NOMO-1 treated with DMSO at 0.1 percent for 48 hours (cell line): Measurements from ENCODE around the gene UBE2O.
"Not testable (repeated sequence)": the region's sequence is repeated elsewhere in the genome, so short reads cannot be mapped to it uniquely, and the experiment has no call there.

ENCODE experiments used
- DNase-seq: peaks from one replicate; lab custom pipeline; 2025; ENCODE audit not compliant: unreplicated experiment; lab: John Stamatoyannopoulos, UW

Gene UBE2O

DNA sequence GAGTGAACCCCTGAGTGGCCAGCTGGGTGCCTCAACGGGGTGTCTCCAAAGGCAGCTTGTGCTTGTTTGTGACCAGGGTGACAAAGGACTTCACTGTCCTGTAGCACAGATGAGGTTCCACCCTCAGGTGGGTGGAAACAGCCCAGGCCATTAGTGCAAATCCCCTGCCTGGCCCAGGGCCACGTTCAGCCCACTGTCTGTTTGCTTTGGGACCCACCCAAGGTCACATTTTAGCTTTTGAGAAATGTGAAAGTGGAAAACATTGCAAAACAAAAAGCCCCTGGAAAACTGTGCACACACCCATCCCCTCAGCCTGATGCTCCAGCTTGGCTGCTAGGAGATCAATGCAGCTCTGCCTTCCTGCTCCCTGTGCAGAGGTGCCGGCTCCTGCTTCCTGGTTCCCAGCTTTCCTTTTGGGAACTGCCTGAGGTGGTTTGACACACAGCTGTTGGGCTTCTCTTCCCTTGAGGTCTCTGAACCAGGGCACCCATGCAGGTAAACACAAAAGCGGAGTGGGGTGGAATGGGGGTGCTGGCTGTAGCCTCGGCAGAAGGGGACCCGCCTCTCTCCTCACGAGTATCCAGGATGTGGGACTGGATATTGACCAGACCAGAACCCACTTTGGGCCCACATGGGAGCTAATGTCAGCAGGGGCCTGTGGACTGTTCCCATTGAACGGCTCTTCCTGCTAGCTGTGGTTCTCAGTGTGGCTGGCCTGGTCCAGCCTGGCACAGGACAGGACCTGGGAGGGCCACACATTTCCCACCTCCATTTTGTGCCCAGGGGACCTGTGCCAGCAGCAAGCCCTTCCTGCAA is 76.4 kb downstream of the UBE2O start:
- DNase-seq, result no peak

DNA sequence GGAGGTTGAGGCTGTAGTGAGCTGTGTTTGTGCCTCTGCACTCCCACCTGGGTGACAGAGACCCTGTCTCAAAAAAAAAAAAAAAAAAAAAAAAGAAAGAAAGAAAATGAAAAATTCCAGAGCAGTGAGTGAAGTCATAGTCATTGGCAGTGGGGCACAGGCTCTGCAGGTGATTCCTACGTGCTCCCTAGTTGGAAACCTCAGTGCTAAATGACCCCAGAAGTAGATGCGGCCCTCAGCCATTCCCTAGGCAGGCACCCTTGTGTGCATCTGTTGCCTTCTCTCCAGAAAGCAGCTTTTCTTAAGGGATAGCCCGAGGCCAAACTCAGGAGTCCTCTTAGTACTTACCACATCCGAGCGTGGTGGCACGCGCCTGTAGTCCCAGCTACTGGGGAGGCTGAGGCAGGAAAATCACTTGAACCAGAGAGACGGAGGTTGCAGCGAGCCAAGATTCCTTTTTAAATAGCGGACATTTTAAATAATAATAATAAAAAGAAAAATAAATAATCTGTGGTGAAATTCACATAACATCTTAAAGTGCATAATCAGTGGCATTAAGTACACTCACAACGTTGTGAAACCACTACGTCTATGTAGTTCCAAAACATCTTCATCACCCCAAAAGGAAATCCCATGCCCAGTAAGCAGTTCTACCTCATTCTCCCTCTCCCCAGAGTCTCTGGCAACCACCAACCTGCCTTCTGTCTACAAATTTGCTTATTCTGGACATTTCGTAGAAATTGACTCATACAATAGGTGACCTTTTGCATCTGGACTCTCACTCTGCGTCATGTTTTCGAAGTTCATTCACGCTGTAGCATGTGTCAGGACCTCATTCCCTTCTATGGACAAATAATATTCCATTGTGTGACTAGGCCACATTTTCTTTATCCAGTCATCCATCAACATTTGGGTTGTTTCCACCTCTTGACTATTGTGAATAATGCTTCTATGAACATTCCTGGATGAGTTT is 81.0 kb downstream of the UBE2O start:
- DNase-seq, result no peak

DNA sequence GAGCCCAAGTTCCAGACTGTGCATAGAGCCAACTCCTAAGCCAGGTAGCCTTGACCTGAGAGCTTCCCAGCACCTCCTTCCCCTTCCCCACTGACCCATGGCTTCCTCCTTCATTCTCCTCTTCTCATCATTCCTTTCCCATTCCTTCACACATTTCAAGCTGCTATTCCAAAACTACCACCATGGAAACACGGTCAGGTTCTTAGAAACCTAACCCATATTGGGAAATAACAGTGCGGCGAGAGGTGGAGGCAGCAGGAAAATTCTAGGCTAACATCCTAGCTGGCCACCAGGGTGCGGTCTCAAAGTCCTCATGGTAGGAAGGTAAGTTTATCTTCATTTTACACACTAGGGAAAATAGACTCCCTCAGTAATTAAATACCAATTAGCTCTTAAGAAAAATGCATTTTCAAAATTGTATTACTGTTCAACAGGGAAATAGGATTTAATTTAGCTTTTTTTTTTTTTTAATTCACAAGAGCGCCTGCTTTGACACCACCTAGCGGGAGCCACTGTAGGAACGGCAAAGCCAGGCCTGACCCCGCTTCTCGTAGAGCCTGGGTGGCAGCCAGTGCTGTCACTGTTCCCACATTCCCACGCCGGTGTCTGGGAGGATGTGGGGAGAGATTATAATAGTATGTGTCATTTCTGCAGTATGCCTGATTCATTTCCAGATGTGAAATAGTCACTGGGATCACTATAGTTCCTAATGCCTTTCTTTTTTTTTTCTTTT is 82.5 kb downstream of the UBE2O start:
- DNase-seq, result no peak

DNA sequence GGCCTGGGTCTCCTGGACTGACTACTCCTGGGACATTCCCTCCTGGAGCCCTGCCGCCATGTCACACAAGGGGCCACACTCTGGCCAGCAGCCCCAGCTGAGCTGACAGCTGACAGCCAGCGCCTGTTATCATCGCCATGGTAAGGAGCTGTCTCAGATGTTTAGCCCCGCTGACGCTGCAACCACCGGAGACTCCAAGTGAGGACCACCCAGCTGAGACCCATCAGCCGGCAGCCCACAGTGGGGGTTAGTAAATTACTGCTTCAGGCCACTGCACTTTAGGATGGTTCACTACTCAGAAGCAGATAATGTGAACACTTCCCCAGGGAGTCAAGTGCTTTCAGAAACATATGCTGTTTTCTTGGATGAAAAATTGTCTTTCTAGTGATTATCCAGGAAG is 83.1 kb downstream of the UBE2O start:
- no peak for DNase-seq

DNA sequence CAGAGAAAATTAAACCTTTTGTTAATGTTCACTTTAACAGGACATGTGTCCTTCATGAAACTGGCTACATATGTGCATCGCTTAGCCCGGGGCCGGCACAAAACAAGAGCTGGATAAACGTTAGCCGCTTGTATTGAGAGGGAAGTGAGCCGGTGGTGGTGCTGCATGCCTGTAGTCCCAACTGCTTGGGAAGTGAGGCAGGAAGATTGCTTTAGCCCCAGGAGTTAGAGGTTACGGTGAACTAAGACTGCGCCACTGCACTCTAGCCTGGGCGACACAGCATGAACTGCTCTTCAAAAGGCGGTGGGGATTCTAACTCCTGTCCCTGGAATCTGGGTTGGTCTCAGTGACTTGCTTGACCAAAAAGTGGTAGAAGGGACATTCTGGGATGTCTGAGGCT is 83.6 kb downstream of the UBE2O start:
- DNase-seq, result no peak

DNA sequence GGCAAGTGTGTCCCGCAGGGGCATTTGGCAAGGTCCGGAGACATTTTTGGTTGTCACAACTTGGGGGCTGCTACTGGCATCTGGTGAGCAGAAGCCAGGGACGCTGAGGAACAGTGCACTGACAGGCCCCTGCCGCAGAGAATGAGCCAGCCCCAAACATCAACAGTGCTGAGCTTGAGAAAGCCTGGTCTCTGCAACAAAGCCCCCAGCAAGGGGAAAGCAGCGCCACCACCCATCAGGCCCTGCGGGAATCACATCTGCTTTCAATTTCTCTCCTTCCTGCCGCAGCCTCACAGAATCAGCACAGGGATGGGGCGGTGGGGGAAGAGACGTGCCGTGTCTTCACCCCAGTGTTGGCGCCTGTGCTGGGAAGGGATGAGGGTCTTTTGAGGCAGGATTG is 84.4 kb downstream of the UBE2O start:
- DNase-seq, result no peak

DNA sequence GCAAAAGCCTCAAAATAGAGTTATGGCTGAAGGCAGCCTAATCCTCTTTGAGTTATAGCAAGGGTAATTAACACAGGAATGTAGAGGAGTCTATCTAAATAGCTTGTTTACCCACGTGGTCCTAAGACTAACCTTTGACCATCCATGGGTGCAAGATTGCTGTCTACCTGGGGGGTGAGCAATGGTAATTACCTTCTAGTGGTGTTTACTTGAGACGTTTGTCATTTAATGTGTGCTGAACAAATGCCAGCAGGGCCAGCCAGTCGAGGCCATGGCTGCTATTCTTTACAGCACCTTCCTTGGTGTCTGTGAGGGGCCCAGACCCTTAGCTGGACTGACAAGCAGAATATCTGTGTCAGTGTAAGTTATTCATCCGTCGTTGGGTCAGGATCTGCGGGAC is 85.3 kb downstream of the UBE2O start:
- no peak for DNase-seq

DNA sequence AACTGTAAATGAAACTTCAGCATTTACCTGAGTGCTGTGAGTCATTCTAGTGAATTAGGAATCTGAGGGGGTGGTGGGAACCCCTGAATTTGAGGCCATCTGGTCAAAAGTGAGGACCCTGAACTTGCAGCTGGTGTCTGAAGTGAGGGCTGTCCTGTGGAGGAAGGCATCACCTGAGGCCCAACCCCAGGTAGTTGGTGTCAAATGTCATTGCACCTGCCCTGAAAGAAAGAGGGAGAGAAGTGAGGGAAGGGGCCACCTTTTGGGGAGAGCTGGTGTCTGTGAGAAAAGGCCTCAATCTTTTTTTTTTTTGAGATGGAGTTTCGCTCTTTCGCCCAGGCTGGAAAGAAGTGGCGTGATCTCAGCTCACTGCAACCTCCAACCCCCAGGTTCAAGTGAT is 86.7 kb downstream of the UBE2O start:
- DNase-seq, result no peak

DNA sequence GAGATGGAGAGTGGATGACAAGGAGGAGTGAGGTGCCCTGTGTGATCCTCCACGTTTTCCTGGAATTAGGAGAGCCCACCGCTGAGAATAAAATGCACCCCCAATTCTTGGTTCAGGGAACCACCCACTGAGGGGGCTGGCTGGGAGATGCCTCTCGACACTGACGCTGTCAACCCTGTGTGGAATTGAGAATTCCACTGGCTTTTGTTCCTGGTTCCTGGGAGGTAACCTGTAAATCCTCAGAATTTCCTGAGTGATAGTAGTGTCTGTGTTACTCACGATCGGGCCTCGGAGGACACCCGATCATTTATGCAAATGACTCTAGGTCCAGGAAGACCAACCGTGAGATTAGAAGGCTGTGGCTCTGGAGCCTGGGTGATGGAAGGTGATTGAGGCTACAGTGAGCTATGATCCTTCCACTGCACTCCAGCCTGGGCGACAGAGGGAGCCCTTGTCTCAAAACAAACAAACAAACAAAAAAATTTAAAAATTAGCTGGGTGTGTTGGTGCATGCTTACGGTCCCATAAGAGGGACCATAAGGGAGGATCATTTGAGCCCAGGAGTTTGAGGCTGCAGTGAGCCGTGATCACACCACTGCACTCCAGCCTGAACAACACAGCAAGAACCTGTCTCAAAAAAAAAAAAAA is 87.6 kb downstream of the UBE2O start:
- no peak for DNase-seq

DNA sequence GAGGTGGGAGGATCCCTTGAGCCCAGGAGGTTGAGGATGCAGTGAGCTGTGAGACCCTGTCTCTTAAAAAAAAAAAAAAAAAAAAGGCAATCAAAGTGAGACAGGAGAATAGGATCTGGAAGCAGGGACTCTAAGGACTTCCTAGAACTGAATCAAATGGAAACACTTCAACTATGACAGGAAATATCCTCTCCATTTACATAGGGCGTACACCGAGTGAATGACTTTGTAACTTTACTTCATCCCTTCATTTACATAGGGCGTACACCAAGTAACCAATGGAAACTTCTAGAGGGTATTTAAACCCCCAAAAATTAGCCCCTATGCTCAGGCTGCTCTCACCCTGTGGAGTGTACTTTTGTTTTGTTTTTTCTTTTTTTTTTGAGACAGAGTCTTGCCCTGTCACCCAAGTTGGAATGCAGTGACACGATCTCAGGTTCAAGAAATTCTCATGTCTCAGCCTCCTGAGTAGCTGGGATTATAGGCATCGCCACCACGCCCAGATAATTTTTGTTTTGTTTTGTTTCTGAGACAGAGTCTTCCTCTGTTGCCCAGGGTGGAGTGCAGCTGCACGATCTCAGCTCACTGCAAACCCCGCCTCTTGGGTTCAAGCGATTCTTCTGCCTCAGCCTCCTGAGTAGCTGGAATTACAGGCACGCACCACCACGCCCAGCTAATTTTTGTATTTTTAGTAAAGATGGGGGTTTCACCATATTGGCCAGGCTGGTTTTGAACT is 89.7 kb downstream of the UBE2O start:
- DNase-seq, result no peak

DNA sequence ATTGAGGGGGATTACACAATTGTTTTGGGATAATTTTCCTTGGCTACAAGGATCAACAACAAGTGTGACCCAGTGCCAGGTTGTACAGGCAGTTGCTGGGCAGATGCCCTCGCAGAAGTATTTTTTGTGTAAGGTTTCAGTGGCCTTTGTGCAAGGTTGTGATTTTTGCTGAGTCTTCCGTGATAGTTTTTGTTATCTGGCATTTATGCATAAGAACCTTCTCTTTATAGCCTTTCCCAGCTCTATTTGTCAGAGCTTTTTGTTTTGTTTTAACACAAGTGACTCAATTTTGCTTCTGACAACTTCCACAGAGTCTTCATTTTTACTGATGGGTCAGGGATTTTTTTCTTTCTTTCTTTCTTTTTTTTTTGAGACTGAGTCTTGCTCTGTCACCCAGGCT is 92.5 kb downstream of the UBE2O start:
- no peak for DNase-seq

DNA sequence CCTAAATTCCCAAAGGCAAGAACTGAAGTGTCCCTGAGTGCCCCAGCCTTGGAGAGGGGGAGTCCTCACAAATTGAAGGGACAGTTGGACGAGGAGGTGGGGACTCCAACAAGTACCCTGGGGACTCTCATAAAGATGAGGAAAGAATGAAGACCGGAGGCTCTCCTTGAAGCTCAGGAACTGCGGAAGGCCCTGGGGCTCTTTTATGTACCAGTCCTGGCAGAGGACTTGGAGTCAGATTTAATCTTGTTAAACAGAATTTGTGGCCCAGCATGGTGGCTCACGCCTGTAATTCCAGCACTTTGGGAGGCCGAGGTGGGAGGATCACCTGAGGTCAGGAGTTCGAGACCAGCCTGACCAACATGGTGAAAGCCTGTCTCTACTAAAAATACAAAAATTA is 93.2 kb downstream of the UBE2O start:
- DNase-seq, result not testable (repeated sequence)

DNA sequence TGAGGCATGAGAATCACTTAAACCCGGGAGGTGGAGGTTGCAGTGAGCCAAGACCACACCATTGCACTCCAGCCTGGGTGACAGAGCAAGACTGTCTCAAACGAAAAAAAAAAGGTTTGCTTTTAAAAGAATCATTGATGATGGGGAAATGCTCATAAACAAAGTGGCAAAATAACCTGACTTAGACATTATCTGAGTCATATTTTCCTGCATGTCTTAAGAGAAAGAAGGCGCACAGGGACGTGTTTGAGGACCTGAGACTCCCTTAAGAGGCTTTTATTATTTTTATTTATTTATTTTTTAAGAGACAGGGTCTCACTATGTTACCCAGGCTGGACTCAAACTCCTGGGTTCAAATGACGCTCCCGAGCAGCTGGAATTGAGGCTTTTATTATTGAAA is 93.6 kb downstream of the UBE2O start:
- no peak for DNase-seq

DNA sequence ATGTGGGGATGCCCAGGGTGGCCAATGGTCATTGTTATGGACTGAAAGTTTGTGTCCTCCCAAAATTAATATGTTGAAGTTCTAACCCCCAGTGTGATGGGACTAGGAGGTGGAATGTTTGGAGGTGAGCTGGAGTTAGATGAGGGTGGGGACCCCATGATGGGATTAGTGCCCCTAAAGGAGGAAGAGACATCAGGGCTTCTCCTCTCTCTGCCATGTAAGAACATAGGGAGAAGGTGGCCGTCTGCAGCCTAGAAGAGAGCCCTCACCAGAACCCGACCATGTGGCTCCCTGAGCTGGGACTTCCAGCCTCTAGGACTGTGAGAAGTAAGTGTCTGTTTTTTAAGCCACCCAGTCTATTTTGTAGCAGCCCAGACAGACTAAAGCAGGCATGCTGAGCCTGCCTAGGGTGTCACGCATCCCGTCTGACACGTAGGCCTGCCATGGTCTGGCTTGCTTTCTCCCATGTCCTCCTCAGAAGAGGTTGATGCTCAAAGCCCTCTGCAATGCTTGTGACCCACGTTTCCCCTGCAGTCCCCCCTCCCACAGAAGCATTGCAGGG is 95.3 kb downstream of the UBE2O start:
- no peak for DNase-seq

DNA sequence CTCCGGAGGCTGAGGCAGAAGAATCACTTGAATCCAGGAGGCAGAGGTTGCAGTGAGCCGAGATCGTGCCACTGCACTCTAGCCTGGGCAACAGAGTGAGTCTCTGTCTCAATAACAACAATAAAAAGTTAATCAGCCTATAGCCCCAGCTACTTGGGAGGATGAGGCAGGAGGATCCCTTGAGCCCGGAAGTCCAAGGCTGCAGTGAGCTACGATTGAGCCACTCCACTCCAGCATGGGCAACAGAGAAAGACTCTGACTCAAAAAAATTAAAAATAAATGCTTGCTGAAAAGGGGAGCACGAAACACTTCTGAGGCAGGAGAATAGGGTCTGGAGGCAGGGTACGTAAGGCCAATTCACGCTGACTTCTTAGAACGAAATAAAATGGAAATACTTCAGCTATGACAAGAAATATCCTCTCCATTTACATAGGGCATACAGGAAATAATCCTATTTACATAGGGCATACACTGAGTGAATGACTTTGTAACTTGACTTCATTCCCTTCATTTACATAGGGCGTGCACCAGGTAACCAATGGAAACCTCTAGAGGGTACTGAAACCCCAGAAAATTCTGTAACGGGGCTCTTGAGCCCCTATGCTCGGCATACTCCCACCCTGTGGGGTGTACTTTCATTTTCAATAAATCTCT is 96.0 kb downstream of the UBE2O start:
- DNase-seq, result no peak

DNA sequence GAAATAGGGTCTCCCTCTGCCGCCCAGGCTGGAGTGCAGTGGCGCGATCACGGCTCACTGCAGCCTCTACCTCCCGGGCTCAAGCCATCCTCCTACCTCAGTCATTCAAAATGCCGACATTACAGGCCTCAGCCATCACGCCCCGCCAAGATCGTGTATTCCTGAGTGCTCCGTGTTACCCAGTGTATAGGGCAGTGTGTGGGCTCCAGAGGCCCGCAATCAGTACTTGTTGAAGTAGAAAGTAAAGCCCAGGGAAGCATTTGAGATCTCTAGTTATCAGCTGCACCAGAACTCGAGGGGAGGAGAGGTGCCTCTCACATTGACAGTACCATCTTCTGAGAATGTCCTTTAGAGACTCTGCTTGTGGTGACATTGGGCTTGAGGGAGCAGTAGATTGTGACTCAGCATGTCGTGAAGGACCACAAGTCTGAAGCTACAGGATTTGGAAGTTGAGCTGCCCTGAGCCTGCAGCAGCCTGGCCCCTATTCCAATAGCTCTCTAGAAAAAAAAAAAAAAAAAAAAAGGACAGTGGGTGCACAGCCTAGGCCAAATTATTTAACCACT is 98.1 kb downstream of the UBE2O start:
- peak; percentile 17 for DNase-seq

DNA sequence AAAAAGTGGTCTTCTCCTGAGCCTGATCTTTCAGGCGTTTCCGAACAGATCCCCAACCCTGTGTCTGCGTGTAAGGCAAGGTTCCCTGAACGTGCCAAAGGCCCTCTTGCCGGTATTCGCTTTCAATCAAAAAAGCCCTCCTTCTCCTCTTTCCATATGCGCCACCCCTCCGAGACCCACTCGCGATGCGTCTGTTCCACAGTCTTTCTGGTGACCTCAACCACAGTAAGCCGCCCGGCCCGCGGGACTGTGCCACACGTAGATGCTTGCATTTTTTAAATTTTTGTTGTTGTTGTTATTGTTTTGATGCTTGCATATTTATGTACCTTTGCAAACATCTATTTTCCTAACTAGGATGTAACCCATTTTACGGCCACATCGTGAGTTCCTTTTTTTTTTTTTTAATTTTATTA is 98.6 kb downstream of the UBE2O start:
- DNase-seq, result no peak

DNA sequence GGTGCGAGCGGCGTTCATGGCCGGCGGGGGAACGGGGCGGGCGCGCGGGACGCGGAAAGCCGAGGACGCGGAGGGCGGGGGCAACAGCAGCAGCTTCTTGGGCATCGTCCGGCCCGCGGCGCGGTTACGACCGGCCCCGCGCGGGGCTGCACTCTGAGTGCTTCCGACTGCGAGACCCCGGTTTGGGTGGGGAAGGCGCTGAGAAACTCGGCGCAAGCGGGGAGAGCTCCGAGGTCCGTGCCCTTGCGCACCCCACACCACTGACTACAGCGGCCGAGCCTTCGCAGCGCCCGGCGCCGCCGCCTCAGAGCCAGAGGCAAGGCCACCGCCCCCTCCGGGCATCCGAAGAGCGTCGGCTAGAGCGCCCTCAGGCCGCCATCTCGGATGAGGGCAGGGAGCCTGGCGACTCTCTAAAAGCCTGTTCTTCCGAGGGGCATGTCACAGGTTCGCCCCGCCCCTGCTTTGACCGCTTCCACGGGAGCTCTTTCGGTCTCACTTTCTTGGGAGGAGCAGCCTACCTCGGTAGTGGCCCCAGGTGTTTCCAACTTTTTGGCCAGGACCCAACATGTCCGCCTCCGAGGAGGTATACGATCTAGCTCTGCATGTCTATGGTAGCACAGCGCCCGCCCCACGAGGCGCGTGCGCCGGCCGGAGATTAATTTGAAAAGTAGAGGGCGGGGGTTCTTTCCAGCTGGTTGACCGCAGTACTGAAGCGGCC is 99.2 kb downstream of the UBE2O start, which contains the start of gene PRPSAP1:
Gene PRPSAP1 (minus strand): TSS at position 318 of the 718 bp plus-strand sequence. CDS start 213 bp downstream, at position 105.
- peak; percentile 83 for DNase-seq
